CD14-positive monocyte (primary cell): ENCODE measurements around the gene GARIN1A. TPM values are rescaled to one million over a fixed set of nuclear protein-coding genes. Genes with fewer than 3 reads are reported as not detected.
"Not testable (repeated sequence)": the region's sequence is repeated elsewhere in the genome, so short reads cannot be mapped to it uniquely, and the experiment has no call there.

Experiments used
- DNase-seq, 3 donors: peaks; one replicate each; pipeline ENCODE4 v3.0.0-alpha.2; 2011 to 2022
- H2AFZ ChIP-seq: 2 replicates; pipeline ENCODE4 v1.6.0; 2012; ENCODE audit warnings: mild to moderate bottlenecking, low read depth, low read length, inconsistent platforms; ENCODE audit not compliant: insufficient read depth, poor library complexity, severe bottlenecking
- H3K27ac ChIP-seq, 2 donors: 1 replicate in 1 of 2; 2 replicates in 1 of 2; pipeline ENCODE4 v1.5.1; 2012 to 2013; ENCODE audit warnings: low read length in 2 of 2, control low read depth in 1 of 2, inconsistent platforms in 1 of 2, low read depth in 1 of 2, mild to moderate bottlenecking in 1 of 2
- H3K27me3 ChIP-seq, 2 donors: one replicate each; pipeline versions ENCODE4 v1.6.0 to v1.6.1; 2011 to 2013; ENCODE audit warnings: low read length in 2 of 2; ENCODE audit not compliant: control insufficient read depth in 2 of 2, insufficient read depth in 2 of 2
- H3K36me3 ChIP-seq, 2 donors: replicated peaks in 1 of 2; 1 replicate in 1 of 2; 2 replicates in 1 of 2; pipeline versions ENCODE4 v1.5.1 to v1.6.1; 2012 to 2013; ENCODE audit warnings: low read length in 2 of 2, control low read depth in 1 of 2, inconsistent platforms in 1 of 2, mild to moderate bottlenecking in 1 of 2; ENCODE audit not compliant: insufficient read depth in 2 of 2, control insufficient read depth in 1 of 2
- H3K4me1 ChIP-seq, 2 donors: 1 replicate in 1 of 2; 2 replicates in 1 of 2; pipeline versions ENCODE4 v1.5.1 to v1.6.1; 2012 to 2013; ENCODE audit warnings: low read length in 2 of 2, control low read depth in 1 of 2, inconsistent platforms in 1 of 2, mild to moderate bottlenecking in 1 of 2, moderate library complexity in 1 of 2; ENCODE audit not compliant: insufficient read depth in 2 of 2, control insufficient read depth in 1 of 2
- H3K4me2 ChIP-seq: replicated peaks from 2 replicates; pipeline ENCODE3; 2012; ENCODE audit warnings: low read length, moderate library complexity, mild to moderate bottlenecking; ENCODE audit not compliant: poor library complexity, severe bottlenecking; ENCODE audit errors: extremely low read depth
- H3K4me3 ChIP-seq, 3 experiments: fragments of 200-600 bp in 1 of 3; sonication (generic) in 1 of 3; replicated peaks in 1 of 3; 1 replicate in 2 of 3; 2 replicates in 1 of 3; pipeline ENCODE4 v1.5.1; 2011 to 2013; ENCODE audit warnings: low read length in 3 of 3, mild to moderate bottlenecking in 3 of 3, control low read depth in 2 of 3, low read depth in 2 of 3, inconsistent platforms in 1 of 3, moderate library complexity in 1 of 3
- H3K79me2 ChIP-seq: 2 replicates; pipeline ENCODE4 v1.6.0; 2012; ENCODE audit warnings: mild to moderate bottlenecking, control low read depth, inconsistent platforms, low read length, moderate library complexity; ENCODE audit not compliant: insufficient read depth
- H3K9ac ChIP-seq: 2 replicates; pipeline ENCODE4 v1.6.0; 2017; ENCODE audit warnings: low read length, mild to moderate bottlenecking; ENCODE audit not compliant: insufficient read depth, poor library complexity, severe bottlenecking
- H3K9me3 ChIP-seq, 2 donors: replicated peaks in 1 of 2; 1 replicate in 1 of 2; 2 replicates in 1 of 2; pipeline versions ENCODE4 v1.5.1 to v1.6.1; 2012 to 2013; ENCODE audit warnings: low read length in 2 of 2, control low read depth in 1 of 2; ENCODE audit not compliant: control insufficient read depth in 1 of 2, insufficient read depth in 1 of 2
- H4K20me1 ChIP-seq: 2 replicates; pipeline ENCODE4 v1.6.0; 2012; ENCODE audit warnings: mild to moderate bottlenecking, low read length, control low read depth, moderate library complexity; ENCODE audit not compliant: insufficient read depth
- H3K27ac Mint-ChIP-seq, 7 donors: one replicate each; pipeline ENCODE4 v1.8.0; 2020; ENCODE audit warnings: mild to moderate bottlenecking in 7 of 7, mixed read lengths in 7 of 7, moderate library complexity in 6 of 7, inconsistent platforms in 2 of 7
- H3K27me3 Mint-ChIP-seq, 3 donors: one replicate each; pipeline ENCODE4 v1.8.0; 2021 to 2022; ENCODE audit warnings: low read depth in 3 of 3, mild to moderate bottlenecking in 3 of 3, mixed read lengths in 3 of 3, moderate library complexity in 3 of 3, inconsistent platforms in 1 of 3
- H3K36me3 Mint-ChIP-seq, 2 donors: one replicate each; pipeline ENCODE4 v1.8.0; 2020; ENCODE audit warnings: mixed read lengths in 2 of 2, inconsistent platforms in 1 of 2, mild to moderate bottlenecking in 1 of 2
- H3K4me1 Mint-ChIP-seq: one replicate; pipeline ENCODE4 v1.8.0; 2020; ENCODE audit warnings: mild to moderate bottlenecking, mixed read lengths
- H3K4me3 Mint-ChIP-seq, 2 donors: one replicate each; pipeline ENCODE4 v1.8.0; 2020; ENCODE audit warnings: mild to moderate bottlenecking in 2 of 2, mixed read lengths in 2 of 2, moderate library complexity in 1 of 2
- H3K9me3 Mint-ChIP-seq, 7 donors: one replicate each; pipeline ENCODE4 v1.8.0; 2020 to 2022; ENCODE audit warnings: mixed read lengths in 7 of 7, mild to moderate bottlenecking in 6 of 7, moderate library complexity in 6 of 7, inconsistent platforms in 2 of 7
- WGBS: methylation state at CpG from one replicate; pipeline ENCODE4 v1.1.5; 2013; ENCODE audit warnings: missing lambda C conversion rate; ENCODE audit not compliant: insufficient coverage; 5-methylcytosine and 5-hydroxymethylcytosine counted together
- intact Hi-C, 2 donors: fragments of 100-400 bp; cut with micrococcal nuclease; formaldehyde crosslinking; loops; one replicate each; pipeline versions ENCODE4 v1.15.0 to v1.15.1; 2023
- polyA plus RNA-seq, 3 donors: library from polyadenylated mRNA; depleted of rRNA in 1 of 3; unstranded in 2 of 3; stranded (reverse) in 1 of 3; fragments of 300-500 nt in 2 of 3; fragments of >200 nt in 1 of 3; fragmentation: Illumina TruSeq in 2 of 3; gene quantifications; 1 replicate in 2 of 3; 2 replicates in 1 of 3; pipeline ENCODE4 v1.2.3, GENCODE V29; 2012 to 2021

Gene GARIN1A
- polyA plus RNA-seq, 3 donors, result 0.02 to 1.8 TPM; not detected in 1

DNA sequence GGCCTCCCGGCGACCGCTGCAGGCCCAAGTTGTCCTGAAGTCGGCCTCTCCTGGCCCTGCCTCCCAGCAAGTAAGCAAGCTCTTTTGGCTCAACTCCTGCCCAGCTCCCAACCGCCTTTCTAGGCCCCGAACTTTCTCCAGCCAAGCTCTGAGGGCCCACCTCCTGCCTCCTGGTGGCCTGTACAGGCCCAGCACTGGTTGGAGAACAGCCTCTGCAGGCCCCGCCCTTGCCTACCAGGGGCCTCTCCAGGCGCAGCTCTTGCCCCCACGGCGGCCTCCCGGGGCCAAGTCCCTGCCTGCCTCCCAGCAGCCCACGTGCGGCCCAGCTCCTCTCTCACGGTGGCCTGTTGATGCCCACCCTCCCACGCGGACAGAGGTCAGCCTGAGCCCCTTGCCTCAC lies 18.9 kb upstream of the GARIN1A start:
- H3K27ac Mint-ChIP-seq, H3K4me3 ChIP-seq, H3K79me2 ChIP-seq, H3K4me1 ChIP-seq, H3K9me3 ChIP-seq, H3K27me3 ChIP-seq, intact Hi-C loops, H3K4me3 Mint-ChIP-seq, H4K20me1 ChIP-seq, H3K9me3 Mint-ChIP-seq, H2AFZ ChIP-seq, H3K4me1 Mint-ChIP-seq, H3K9ac ChIP-seq, H3K27ac ChIP-seq, H3K4me2 ChIP-seq, H3K27me3 Mint-ChIP-seq, DNase-seq: not testable (repeated sequence)
- H3K36me3 Mint-ChIP-seq, result peaks cover 30 to 55% of the 10 kb centered on the region in 2 donors
- H3K36me3 ChIP-seq, result peaks cover 13 to 21% of the 10 kb centered on the region in 2 donors
- WGBS, result 97% methylated on average over 16 of the region's 16 CpGs

GRCh38 chr7:128654080-128654479 lies 18.0 kb upstream of the GARIN1A start:
- H3K4me3 ChIP-seq, H3K9me3 ChIP-seq, H4K20me1 ChIP-seq, H3K27ac ChIP-seq, H3K79me2 ChIP-seq, H3K4me1 Mint-ChIP-seq, H3K4me1 ChIP-seq, H3K4me3 Mint-ChIP-seq, H2AFZ ChIP-seq, H3K9ac ChIP-seq, H3K27me3 ChIP-seq, H3K9me3 Mint-ChIP-seq, DNase-seq, intact Hi-C loops, H3K27me3 Mint-ChIP-seq, H3K4me2 ChIP-seq, H3K27ac Mint-ChIP-seq: not testable (repeated sequence)
- peaks cover 27 to 52% of the 10 kb centered on the region in 2 donors for H3K36me3 Mint-ChIP-seq
- peaks cover 13 to 21% of the 10 kb centered on the region in 2 donors for H3K36me3 ChIP-seq
- 93% methylated on average over 6 of the region's 19 CpGs for WGBS

GRCh38 chr7:128654501-128654900 lies 17.6 kb upstream of the GARIN1A start:
- peak overlapping the region in 1 of 7 donors; percentile 48 for H3K27ac Mint-ChIP-seq
- 98% methylated on average over 15 of the region's 18 CpGs for WGBS
- H3K36me3 Mint-ChIP-seq, result peaks cover 27 to 52% of the 10 kb centered on the region in 2 donors
- H3K27ac ChIP-seq, H3K9me3 Mint-ChIP-seq, H3K4me1 ChIP-seq, H3K9me3 ChIP-seq, H3K4me2 ChIP-seq, H3K27me3 ChIP-seq, H3K4me3 Mint-ChIP-seq, H3K79me2 ChIP-seq, DNase-seq, H3K4me1 Mint-ChIP-seq, H3K27me3 Mint-ChIP-seq, H2AFZ ChIP-seq, H3K4me3 ChIP-seq, H3K9ac ChIP-seq, H4K20me1 ChIP-seq, intact Hi-C loops: not testable (repeated sequence)
- H3K36me3 ChIP-seq, result peaks cover 13 to 21% of the 10 kb centered on the region in 2 donors

- H3K4me1 Mint-ChIP-seq, DNase-seq, H3K79me2 ChIP-seq, H3K4me1 ChIP-seq, H3K4me2 ChIP-seq, H3K4me3 ChIP-seq, H3K27me3 Mint-ChIP-seq, H3K36me3 ChIP-seq, H4K20me1 ChIP-seq, intact Hi-C loops, H3K4me3 Mint-ChIP-seq, H3K27ac ChIP-seq, H2AFZ ChIP-seq, H3K27me3 ChIP-seq, H3K9ac ChIP-seq: not testable (repeated sequence)
- peaks cover 13 to 29% of the 10 kb centered on the region in 2 donors for H3K36me3 Mint-ChIP-seq
- peaks cover 12 to 33% (median 23%) of the 10 kb centered on the region in 7 donors for H3K9me3 Mint-ChIP-seq
- H3K9me3 ChIP-seq, result peaks cover 8 to 20% of the 10 kb centered on the region in 2 donors
- no CpG with 5 or more reads among the region's 5 CpGs for WGBS
- peak overlapping the region in 3 of 7 donors; percentile 43 to 63 (median 51) for H3K27ac Mint-ChIP-seq
Observed at GRCh38 chr7:128658428-128658827, 13.7 kb upstream of the GARIN1A start.
